Dendritic cell treated with granulocyte-macrophage colony-stimulating factor and Interleukin-4, amounts not matched to agents 40 ng/mL and 50 ng/mL, for 4 days (primary cell): ENCODE measurements around the gene ADGRA1.

Experiments
- H3K27ac Mint-ChIP-seq: one replicate; pipeline ENCODE4 v1.8.0; 2022; ENCODE audit warnings: mild to moderate bottlenecking, mixed read lengths
- H3K27me3 Mint-ChIP-seq: one replicate; pipeline ENCODE4 v1.8.0; 2022; ENCODE audit warnings: mild to moderate bottlenecking, mixed read lengths
- H3K36me3 Mint-ChIP-seq: one replicate; pipeline ENCODE4 v1.8.0; 2022; ENCODE audit warnings: low read depth, mixed read lengths
- H3K4me1 Mint-ChIP-seq: one replicate; pipeline ENCODE4 v1.8.0; 2022; ENCODE audit warnings: low read depth, mixed read lengths
- H3K4me3 Mint-ChIP-seq: one replicate; pipeline ENCODE4 v1.8.0; 2022; ENCODE audit warnings: mild to moderate bottlenecking, moderate library complexity, mixed read lengths
- H3K9me3 Mint-ChIP-seq: one replicate; pipeline ENCODE4 v1.8.0; 2022; ENCODE audit warnings: mixed read lengths
- intact Hi-C: fragments of 100-400 bp; cut with micrococcal nuclease; formaldehyde crosslinking; loops from one replicate; pipeline ENCODE4 v1.15.0; 2022

Gene ADGRA1

GRCh38 chr10:133159611-133159949 lies 71.9 kb downstream of the ADGRA1 start:
- Mint-ChIP-seq H3K4me1 (no peaks in the 10 kb centered on the region), H3K4me3 (no peak overlapping the region), H3K27me3 (peaks cover 64% of the 10 kb centered on the region), H3K36me3 (no peaks in the 10 kb centered on the region), H3K27ac (no peak overlapping the region), H3K9me3 (no peaks in the 10 kb centered on the region)
- intact Hi-C loops: no loop called here

DNA sequence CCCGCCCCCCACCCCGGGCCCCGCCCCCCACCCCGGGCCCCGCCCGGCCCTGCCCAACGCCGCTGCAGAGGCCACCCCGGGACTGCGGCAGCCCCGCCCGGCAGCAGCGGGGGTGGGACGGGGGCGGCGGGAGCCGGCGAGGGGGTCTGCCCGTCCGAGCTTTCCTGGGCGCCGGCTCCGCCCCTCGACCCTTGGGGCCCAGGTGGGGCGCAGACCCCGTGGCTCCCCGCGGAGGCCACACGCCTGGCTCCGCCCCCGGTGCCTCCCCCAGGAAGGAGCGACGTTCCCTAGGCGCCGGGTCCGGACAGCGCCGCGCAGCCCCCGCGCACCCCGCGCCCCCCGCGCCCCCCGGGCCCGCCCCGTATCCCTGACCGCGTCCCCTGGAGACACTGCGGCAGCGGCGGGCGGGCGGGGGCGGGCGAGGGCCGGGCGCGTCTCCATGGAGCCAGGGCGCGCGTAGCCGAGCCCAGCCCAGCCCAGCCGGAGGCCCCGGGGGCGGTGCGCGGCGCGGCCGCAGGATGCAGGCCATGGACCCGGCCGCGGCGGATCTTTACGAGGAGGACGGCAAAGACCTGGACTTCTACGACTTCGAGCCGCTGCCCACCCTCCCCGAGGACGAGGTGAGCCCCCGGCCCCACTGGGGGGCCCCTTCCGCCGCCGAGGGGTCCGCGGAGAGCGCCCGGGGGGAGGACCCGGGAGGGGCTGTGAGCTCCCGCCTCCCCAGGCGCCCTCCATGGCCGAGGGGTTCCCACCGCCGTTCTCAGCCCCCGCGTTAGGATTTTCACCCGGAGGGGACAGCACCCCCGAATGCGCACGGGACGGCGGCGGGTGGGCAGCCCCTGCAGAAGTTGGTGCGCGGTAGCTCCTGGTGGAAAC lies 72.5 kb downstream of the ADGRA1 start, which contains the start of gene KNDC1:
TSS of gene KNDC1 (plus strand) at position 270 of the 876 bp plus-strand sequence. CDS start at position 519, 249 bp downstream.
- no peaks in the 10 kb centered on the region for H3K9me3 Mint-ChIP-seq
- intact Hi-C loops: no loop called here
- H3K4me3 Mint-ChIP-seq: no peak within 1 kb of the TSS
- H3K27ac Mint-ChIP-seq: no peak within 1 kb of the TSS
- no peaks in the 10 kb centered on the region for H3K4me1 Mint-ChIP-seq
- no peaks in the 10 kb centered on the region for H3K36me3 Mint-ChIP-seq
- peaks cover 59% of the 10 kb centered on the region for H3K27me3 Mint-ChIP-seq

- H3K27me3 Mint-ChIP-seq: peaks cover 57% of the 10 kb centered on the region
- no peaks in the 10 kb centered on the region for H3K9me3 Mint-ChIP-seq
- intact Hi-C loops: no loop called here
- no peak overlapping the region for H3K4me3 Mint-ChIP-seq
- no peak overlapping the region for H3K27ac Mint-ChIP-seq
- no peaks in the 10 kb centered on the region for H3K36me3 Mint-ChIP-seq
- H3K4me1 Mint-ChIP-seq: no peaks in the 10 kb centered on the region
Observed at GRCh38 chr10:133160826-133161471, 73.2 kb downstream of the ADGRA1 start.

DNA sequence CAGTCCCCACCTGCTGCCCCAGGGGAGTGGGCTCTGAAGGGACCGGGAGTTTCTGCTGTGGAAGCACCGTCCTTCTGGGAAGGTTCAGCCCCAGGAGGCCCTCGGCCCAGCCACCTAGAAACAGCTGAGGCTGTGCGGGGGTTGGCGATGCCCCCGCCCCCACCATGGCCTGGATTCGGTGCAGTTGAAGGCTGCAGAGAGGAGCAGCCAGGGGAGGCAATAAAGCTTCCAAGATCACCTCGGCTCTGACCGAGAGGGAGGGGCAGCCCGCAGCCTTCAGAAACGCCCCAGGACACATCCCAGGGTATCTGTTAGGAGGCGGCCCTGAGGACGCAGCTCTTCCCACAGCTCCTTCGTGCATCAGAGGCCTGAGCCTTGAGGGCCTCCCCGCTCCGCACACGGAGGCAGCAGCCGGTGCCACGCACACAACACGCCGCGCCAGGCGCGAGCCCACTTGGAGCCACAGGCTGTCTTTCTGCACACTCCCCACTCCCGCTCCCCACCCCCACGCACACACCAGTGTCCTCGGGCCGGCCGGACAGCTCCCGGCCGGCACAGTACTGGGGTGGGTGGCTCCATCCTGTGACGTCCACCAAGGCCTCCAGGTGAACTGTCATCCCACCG lies 73.9 kb downstream of the ADGRA1 start:
- Mint-ChIP-seq H3K27me3 (peaks cover 57% of the 10 kb centered on the region), H3K27ac (no peak overlapping the region), H3K36me3 (no peaks in the 10 kb centered on the region), H3K9me3 (no peaks in the 10 kb centered on the region), H3K4me3 (no peak overlapping the region), H3K4me1 (no peaks in the 10 kb centered on the region)
- intact Hi-C loops: no loop called here

DNA sequence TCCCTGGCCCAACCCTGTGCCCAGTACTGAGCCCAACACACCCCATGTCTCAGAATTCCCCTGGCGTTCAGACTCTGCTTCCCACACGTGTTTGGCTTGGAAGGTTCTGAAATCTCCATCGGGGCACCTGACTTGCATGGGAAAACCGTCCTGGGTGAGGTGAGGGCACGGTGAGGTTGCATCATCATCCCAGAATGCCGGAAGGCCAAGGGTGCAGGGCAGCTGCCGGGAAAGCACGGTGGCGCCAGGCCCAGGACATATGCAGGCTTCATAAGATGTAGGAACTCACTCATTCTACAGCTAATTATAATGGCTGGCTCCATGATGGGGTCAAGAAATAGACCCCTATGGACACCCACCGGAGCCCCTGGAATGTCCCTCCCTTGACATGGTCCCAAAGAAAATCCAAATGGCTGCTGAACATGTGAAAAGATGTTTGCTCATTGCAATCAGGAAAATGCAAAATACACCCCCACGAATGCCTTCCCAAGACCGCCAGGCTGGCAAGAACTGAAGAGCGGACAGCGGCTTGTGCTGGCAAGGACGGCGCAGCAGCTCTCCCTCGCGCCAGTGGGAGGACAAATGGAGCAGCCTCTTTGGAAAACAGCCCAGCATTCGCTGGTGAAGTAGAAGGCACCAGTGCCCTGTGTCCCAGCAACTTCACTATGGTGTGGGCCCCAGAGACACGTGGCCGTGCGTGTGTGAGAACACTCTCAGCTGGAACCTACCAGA lies 74.6 kb downstream of the ADGRA1 start:
- H3K4me3 Mint-ChIP-seq: no peak overlapping the region
- no peaks in the 10 kb centered on the region for H3K4me1 Mint-ChIP-seq
- no peaks in the 10 kb centered on the region for H3K36me3 Mint-ChIP-seq
- H3K27ac Mint-ChIP-seq: no peak overlapping the region
- peaks cover 57% of the 10 kb centered on the region for H3K27me3 Mint-ChIP-seq
- H3K9me3 Mint-ChIP-seq: no peaks in the 10 kb centered on the region
- intact Hi-C loops: no loop called here

GRCh38 chr10:133162910-133163856 lies 75.5 kb downstream of the ADGRA1 start:
- no peak overlapping the region for H3K27ac Mint-ChIP-seq
- no peaks in the 10 kb centered on the region for H3K36me3 Mint-ChIP-seq
- no peak overlapping the region for H3K4me3 Mint-ChIP-seq
- no peaks in the 10 kb centered on the region for H3K4me1 Mint-ChIP-seq
- peaks cover 50% of the 10 kb centered on the region for H3K27me3 Mint-ChIP-seq
- intact Hi-C loops: no loop called here
- H3K9me3 Mint-ChIP-seq: no peaks in the 10 kb centered on the region

DNA sequence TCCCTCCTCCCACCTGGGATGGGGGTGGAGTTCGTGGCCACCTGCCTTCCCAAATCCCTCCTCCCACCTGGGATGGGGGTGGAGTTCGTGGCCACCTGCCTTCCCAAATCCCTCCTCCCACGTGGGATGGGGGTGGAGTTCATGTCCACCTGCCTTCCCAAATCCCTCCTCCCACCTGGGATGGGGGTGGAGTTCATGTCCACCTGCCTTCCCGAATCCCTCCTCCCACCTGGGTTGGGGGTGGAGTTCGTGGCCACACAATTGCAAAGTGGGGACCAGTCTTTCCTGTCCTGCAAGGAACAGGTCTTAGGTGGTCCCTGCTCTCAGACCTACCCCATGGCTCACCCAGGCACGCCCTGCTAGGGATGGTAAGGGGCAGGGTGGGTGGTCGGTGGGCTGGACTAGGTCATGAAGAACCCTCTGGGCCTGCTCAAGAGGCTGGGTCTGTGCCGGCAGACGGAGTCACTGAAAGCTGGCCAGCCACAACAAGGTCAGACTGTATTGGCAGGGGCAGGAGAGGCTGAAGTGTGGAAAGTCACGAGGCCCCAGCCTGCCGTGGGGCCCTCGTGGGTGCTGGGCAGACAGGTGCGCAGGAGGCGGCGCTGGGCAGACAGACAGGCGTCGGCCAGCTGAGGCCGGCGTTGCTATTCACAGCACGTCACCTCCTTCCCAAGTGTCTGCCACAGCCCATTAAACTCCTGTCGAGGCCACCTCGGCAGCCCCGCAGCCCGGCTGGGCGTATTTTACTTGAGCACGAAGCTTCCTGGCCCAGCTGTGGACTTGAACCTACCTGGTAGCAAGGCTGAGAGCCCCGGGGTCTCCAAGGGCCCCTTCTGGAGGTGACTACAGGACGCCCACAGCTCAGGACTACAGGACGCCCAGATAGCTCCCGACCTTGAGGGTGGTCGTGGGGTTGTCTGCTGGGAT lies 76.4 kb downstream of the ADGRA1 start:
- Mint-ChIP-seq H3K9me3 (no peaks in the 10 kb centered on the region), H3K36me3 (no peaks in the 10 kb centered on the region), H3K27me3 (peaks cover 42% of the 10 kb centered on the region), H3K4me3 (no peak overlapping the region), H3K27ac (no peak overlapping the region), H3K4me1 (no peaks in the 10 kb centered on the region)
- intact Hi-C loops: no loop called here

DNA sequence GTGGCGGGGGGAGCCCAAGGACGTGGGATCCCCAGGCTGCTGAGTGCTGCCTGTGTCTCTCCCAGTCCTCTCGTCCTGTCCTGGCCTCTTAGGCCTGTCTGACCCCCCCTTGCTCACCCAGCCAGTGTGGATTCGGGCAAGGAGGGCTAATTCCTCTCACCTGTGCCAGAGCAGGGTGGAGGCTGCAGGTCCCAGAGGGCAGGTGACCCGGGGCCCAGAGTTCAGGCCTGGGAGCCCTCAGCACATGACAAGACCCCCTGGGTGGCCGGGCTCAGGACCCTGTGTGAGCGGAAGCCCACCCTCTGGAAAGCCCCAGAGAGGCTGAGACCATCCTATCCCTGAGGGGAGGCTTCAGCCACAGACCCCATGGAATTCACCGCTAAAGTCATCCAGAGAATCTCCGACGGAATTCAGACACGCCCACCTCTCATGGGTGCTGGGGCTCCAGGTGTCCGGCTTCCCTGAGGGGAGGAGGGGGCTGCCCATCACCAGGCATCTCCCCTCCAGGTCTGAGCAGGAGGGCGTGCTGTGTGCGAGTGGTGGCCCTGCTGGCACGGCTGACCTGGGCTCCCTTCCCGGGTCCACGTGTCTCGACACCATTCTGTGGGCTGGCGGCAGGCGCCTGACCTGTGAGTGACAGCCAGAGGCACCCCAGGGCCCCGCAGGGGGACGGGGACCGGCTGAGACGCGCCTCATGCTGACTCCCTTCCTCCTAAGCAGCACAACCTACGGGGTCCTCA lies 77.3 kb downstream of the ADGRA1 start:
- no peaks in the 10 kb centered on the region for H3K36me3 Mint-ChIP-seq
- no peak overlapping the region for H3K4me3 Mint-ChIP-seq
- no peaks in the 10 kb centered on the region for H3K9me3 Mint-ChIP-seq
- peaks cover 40% of the 10 kb centered on the region for H3K27me3 Mint-ChIP-seq
- no peak overlapping the region for H3K27ac Mint-ChIP-seq
- no peaks in the 10 kb centered on the region for H3K4me1 Mint-ChIP-seq
- intact Hi-C loops: no loop called here

DNA sequence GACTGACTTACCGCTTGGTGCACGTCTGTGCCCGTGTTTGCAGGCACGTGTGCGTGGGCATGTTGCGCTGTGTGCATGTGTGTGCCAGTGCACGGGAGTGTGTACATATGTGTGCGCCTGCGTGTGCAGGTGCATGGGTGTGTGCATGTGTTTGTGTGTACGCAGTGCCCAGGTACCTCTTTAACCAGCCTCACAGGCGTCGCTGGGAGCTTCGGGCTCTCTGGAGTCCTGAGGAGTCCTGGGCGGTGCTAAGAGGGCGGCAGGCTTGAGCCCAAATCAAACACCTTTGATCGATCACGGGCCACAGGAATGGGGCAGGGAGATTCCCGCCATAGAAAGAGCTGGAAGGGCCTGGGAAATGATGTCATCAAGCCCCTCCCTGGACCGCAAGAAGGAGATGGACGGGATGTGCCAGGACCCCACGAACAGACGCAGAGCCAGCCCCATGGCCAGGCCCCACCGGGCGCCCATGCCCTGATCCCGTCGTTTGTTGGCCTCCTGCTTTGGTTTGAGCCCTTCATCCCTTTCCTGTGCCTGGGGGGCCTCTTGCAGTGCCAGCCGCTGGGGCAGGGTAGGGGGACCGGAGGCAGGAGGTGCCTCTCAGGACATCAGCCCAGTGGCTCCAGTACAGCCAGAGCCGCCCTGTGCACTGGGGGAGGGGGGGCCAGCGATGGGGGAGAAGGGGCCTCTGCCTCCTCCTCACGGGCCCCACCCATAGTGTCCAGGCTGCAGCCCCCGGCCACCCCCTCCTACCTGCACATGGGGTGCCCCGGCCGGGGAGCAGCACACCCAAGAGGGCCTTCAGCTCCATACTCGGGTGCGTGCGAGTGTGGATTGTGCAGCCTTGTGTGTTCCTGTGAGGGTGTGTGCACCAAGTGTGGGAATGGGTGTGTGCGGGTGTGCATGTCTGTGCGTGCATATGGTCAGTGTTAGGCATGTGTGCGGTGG lies 78.1 kb downstream of the ADGRA1 start:
- H3K27ac Mint-ChIP-seq: no peak overlapping the region
- no peaks in the 10 kb centered on the region for H3K4me1 Mint-ChIP-seq
- no peaks in the 10 kb centered on the region for H3K36me3 Mint-ChIP-seq
- intact Hi-C loops: no loop called here
- H3K27me3 Mint-ChIP-seq: peaks cover 37% of the 10 kb centered on the region
- H3K4me3 Mint-ChIP-seq: no peak overlapping the region
- H3K9me3 Mint-ChIP-seq: no peaks in the 10 kb centered on the region

GRCh38 chr10:133166504-133166827 lies 78.7 kb downstream of the ADGRA1 start:
- Mint-ChIP-seq H3K27ac (no peak overlapping the region), H3K4me3 (no peak overlapping the region), H3K9me3 (no peaks in the 10 kb centered on the region), H3K36me3 (no peaks in the 10 kb centered on the region), H3K27me3 (peaks cover 31% of the 10 kb centered on the region), H3K4me1 (no peaks in the 10 kb centered on the region)
- intact Hi-C loops: no loop called here
